NCI-H69 (cell line): ENCODE data around the gene PLEKHF1.
A peak's percentile ranks its signal among the peaks of the same experiment; 100 is the strongest.
"Not testable (repeated sequence)": the region's sequence is repeated elsewhere in the genome, so short reads cannot be mapped to it uniquely, and the experiment has no call there.

ENCODE experiments used
- DNase-seq: peaks from one replicate; lab custom pipeline; 2025; lab: John Stamatoyannopoulos, UW

PLEKHF1 gene

DNA sequence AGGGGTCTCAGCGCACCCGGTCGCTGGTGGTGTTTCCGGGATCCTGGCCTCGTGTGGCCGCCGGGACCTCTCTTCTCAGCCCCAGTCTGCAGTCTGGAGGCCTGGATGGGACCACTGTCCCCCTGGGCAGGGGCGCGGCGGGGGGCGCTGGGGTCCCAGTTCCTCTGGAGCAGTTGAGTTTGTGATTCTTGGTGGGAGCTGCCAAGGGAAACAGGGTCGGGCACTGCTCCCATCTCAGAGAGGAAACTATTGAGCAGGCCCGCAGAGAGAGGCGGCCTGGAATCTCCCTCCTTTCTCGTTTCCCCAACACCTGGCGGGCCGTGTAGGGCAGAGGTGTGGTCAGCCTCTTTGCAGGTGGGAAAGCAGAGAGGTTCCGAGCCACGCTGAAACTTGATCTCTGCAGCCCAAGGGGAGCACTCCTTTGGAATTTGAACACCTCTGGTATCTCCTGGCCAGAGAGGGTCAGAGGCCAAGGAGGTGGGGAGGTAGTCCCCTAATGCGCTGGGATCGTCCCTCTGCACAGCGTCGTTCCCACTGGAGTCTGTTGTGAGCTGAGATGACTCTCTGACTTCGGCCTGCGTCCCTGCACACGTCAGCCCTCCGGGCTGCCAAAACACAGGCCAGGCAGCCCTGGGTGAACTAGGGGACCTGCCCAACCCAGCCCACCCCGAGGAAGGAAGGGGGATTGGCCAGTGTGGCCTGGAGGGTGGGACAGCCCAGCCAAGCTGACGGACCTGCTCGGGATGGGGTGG lies 741 bp downstream of the PLEKHF1 start:
- DNase-seq, result no peak

- DNase-seq, result no peak
These were observed 1.5 kb downstream of the PLEKHF1 start for GRCh38 chr19:29666578-29667386.

GRCh38 chr19:29667387-29667783 lies 2.1 kb downstream of the PLEKHF1 start:
- no peak for DNase-seq

- peak; percentile 29 for DNase-seq
These were observed 2.7 kb downstream of the PLEKHF1 start for GRCh38 chr19:29667901-29668341.

DNA sequence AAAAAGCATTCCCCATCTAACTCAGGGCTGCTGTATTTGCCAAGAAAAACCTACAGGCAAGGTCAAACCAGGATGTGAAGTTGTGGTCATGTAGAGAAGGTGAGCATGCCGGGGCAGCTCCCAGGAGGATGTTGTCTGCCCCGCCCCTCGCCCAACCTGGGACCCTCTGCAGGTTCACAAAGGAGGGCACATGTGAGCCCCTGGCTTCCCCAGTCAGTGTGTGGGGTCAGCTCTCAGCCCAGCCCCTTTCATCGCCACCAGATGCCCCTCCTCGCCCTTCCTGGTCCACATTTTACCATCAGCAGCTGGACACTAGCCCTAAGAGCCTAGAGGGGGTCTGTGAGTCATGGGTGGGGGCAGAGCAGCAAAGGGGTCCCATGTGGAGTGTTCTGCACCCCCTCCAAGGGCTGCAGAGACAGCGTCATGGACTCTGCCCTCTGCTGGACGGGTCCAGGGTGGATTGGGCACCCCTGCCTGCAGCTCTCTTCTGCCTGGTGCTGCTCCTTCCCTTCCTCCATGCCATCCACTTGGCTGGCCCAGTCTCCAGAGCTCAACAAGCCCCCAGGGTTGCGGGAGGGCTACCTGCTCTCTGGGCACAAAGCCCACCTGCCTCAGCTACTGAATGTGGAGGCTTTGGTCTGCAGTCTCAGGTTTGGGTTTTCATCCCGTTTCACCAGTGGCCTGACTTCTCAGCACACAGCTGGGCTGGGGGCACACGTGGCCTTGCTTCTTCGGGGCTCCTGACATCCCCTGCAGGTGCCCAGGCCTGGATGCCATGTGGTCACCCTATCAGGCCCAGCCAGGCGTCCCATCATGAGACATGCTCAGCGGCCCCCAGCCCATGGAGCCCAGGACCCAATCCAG lies 3.7 kb downstream of the PLEKHF1 start:
- no peak for DNase-seq

DNA sequence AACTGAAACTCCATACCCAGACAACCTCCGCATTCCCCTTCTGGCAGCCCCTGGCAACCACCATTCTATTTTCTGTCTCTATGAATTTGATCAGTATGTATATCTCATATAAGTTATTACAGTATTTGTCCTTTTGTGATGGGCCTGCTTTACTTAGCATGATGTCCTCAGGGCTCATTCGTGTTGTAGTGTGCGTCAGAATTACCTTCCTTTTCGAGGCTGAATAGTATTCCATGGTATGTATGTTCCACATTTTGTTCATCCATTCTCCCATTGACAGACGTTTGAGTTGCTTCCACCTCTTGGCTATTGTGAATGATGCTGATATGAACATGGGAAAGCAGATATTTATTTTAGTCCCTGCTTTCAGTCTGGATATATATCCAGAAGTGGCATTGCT lies 5.0 kb downstream of the PLEKHF1 start:
- no peak for DNase-seq

- DNase-seq, result not testable (repeated sequence)
These were observed 5.7 kb downstream of the PLEKHF1 start for GRCh38 chr19:29671026-29671392.

- DNase-seq, result peak; percentile 57
These were observed 6.3 kb downstream of the PLEKHF1 start for GRCh38 chr19:29671393-29672160.

- DNase-seq, result no peak
These were observed 7.2 kb downstream of the PLEKHF1 start for GRCh38 chr19:29672319-29672932.

DNA sequence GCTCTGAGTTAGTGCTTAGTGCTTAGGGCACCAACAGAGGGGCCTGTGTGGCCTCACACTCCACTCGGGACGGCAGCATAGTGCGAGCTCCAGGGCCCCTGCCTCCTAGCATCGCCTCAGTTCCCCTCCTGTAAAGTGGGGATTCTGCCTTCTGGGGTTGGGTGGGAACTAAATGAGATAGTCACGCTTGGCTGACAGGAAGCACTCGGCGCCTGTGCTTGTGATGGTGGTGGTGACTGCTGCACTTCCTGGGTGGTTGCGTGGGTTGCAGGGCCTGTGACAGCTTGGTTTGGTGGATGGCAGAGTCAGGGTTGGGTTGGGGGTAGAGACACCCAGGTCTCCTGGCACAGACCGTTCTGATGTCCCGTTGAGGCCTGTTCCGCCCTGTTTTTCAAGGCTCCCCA lies 7.7 kb downstream of the PLEKHF1 start:
- no peak for DNase-seq

DNA sequence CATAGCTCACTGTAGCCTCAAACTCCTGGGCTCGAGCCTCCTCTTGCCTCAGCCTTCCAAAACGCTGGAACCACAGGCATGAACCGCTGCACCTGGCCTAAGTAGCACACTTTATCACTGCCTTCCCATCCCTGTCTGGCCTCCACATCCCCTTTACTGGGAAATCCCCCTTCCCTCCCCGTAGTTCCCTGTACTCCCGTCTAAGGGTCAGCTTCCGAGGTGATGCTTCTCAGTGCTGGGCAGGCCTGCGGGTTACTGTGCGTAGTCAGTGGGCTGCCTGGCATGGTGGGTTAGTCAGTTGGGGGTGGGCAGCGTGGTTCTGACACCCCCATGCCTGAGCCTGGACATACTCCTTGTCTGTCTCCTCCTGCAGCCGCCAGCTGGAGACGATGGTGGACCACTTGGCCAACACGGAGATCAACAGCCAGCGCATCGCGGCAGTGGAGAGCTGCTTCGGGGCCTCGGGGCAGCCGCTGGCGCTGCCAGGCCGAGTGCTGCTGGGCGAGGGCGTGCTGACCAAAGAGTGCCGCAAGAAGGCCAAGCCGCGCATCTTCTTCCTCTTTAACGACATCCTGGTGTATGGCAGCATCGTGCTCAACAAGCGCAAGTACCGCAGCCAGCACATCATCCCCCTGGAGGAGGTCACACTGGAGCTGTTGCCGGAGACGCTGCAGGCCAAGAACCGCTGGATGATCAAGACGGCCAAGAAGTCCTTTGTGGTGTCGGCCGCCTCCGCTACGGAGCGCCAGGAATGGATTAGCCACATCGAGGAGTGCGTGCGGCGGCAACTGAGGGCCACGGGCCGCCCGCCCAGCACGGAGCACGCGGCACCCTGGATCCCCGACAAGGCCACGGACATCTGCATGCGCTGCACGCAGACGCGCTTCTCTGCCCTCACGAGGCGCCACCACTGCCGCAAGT lies 8.4 kb downstream of the PLEKHF1 start:
- DNase-seq, result no peak

DNA sequence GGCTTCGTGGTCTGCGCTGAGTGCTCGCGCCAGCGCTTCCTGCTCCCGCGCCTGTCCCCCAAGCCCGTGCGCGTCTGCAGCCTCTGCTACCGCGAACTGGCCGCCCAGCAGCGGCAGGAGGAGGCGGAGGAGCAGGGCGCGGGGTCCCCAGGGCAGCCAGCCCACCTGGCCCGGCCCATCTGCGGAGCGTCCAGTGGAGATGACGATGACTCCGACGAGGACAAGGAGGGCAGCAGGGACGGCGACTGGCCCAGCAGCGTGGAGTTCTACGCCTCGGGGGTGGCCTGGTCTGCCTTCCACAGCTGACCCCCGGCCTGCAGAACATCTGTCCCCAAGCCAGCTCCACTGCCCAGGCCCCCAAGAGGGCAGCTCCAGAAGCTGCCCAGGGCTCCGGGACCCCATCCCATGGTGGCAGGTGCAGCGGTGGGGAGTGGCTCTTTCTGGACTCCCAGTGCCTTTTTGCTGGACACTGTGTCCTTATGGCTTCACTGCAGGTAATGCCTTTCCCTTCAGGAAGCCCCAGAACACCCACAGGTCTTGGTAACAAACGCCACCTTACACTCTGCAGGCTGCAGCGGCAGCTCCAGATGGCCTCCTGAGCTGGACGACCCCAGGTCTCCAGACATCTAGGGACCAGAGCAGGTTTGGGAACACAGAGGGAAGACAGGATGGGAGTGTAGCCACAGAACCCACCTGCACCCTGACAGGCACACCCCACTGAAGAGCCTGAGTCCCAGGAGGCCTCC lies 9.3 kb downstream of the PLEKHF1 start:
- DNase-seq, result no peak

GRCh38 chr19:29675120-29675649 lies 9.9 kb downstream of the PLEKHF1 start:
- no peak for DNase-seq

GRCh38 chr19:29675650-29676186 lies 10.5 kb downstream of the PLEKHF1 start:
- no peak for DNase-seq

DNA sequence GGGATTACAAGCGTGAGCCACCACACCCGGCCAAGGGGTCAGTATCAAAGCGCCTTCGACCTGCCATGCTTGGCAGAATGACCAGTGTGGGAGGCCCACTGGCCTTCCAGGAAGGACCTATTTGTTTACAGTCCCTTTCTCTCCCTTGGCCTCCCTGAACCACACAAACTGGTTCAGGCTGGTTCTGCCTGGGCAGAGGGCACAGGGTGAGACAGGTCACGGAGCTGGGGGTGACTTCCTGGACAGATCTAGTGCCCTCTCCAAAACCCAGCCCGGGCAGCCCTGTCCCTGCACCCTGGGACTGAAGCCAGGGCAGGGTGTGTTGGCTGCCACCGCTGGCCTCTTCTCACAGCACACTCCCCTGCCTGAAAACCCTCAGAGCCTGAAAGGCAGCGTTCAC lies 11.3 kb downstream of the PLEKHF1 start:
- DNase-seq, result no peak

GRCh38 chr19:29677001-29677817 lies 11.9 kb downstream of the PLEKHF1 start:
- no peak for DNase-seq

DNA sequence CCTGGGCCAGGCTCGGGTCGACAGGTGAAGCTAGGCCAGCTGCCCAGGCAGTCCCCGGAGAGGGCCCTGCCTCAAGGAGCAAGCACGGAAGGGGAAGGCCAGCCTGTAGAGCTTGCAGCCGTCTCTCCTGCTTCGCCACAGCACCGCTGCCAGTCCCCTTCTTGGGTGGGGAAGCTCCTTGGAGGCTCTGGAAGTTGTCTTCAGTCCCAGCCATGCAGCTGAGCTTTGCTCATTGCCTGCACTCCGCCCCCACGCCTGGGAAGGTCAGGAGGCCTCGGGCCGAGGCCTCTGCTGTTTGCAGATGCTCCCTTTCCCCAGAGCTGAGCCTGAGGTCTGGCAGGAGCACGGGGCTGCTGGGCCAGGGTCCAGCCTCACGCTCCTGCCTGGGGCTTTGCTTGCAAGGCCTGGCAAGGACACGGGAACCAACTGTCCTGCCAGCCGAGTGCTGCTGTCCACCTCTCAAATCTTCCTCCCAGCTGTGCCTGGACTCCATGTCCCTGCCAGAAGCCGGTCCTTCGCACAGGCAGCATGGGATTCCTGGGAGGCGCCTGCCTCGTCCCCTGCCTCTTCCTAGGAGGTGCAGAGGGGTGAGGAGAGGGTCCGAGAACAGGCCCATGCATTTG lies 13.3 kb downstream of the PLEKHF1 start:
- DNase-seq, result no peak
